GM19023 (cell line): ENCODE results near the gene IDE.
"Not testable (repeated sequence)": the region's sequence is repeated elsewhere in the genome, so short reads cannot be mapped to it uniquely, and the experiment has no call there.

Experiments
- ATAC-seq: cut with Tn5 transposase; IDR thresholded peaks from one replicate; pipeline ENCODE4 v1.9.1; 2021; ENCODE audit warnings: mild to moderate bottlenecking, moderate library complexity; ENCODE audit not compliant: unreplicated experiment

IDE gene

DNA sequence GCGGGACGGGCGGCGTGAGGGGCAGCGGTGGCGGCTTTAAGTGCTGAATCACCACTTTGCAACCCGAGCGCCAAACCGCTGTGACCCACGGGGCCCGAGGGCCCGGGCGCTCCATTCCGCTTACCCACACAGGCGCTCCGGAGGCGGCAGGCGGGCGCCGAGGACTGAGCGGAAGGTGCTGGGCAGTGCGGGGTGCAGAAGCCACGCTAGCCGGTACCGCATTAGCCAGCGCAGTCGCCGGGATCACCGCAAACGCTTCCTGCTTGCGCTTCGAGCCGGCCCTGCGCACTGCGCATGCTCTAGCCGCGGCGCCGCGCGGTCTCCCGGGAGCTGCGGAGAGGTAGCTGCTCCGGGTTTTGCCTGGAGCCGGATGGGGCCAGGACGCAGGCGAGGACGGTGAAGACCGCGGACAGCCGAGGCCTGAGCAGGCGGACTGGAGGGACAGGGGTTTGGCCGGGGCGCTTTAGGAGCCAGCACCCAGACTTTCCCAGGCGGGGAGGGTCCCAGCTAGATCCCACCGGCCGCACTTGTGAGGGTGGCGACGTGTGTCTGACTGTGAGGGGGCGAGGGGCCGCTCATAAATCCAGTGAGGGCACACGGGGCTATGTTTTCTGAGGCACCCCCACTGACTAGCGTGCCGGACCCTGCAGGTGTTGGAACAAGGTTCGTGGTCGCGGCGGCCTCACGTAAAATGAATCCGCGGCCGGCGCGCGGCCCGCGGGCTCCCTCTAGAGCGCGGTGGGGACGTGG lies at the start of gene IDE:
IDE (minus strand) TSS at position 296 of the 750 bp plus-strand sequence; CDS start at position 222, 74 bp downstream.
- peak; percentile 74 for ATAC-seq

DNA sequence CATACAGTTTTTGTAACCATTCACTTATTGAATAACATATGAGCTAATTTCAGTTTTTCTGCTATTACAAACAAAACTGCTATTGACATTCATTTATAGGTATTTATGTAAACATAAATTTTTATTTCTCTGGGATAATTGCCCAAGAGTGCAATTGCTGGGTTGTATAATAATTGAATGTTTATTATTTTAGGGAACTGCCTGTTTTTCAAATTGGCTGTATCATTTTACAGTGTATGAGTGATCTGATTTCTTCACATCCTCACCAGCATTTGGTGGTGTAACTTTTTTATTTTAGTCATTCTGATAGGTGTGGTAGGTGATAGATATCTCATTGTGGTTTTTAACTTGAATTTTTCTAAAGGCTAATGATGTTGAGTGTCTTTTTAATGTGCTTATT lies 45.5 kb upstream of the IDE start:
- ATAC-seq, result no peak

DNA sequence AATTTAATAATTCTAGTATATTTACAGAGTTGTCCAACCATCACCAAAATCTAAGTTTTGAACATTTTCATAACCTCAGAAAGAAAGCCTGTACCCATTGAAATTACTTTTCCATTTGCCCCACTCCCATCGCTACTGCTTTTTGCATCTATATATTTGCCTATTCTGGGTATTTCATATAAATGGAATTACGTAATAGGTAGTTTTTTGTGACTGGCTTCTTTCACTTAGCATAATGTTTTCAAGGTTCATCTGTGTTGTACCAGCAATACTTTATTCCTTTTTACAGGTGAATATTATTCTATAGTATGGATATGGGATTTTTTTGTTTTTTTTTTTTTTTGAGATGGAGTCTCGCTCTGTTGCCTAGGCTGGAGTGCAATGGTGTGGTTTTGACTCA lies 41.6 kb upstream of the IDE start:
- ATAC-seq, result no peak

DNA sequence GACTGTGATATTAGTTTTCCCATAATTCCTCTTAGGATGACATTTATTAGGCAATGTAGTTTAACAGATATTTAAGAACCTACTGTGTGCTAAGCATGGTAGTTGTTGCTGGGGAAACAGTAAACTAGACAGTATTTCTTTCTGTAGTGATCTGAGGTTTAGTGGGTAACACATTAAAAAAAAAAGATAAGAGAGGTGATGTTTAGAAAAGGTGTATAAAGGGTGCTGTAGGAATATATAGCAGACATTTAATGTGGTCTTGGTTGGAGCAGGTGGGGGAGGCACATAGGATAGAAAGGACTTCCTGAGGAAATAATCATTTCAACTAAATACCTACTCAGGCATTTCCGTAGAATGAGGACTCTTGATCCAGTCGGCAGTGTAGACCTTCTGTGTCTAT lies 30.9 kb upstream of the IDE start:
- no peak for ATAC-seq

DNA sequence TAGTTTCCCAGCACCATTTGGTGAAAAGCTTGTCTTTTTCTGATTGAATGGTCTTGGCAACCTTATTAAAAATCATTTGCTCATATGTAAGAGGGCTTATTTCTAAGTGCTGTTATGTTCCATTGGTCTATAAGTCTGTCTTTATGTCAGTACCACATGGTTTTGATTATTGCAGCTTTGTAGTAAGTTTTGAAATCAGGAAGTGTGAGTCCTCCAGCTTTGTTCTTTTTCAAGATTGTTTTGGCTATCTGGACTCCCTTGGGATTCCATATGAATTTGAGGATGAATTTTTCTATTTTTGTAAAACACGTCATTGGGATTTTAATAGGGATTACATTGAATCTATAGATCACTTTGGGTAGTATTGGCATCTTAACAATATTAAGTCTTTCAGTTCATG lies 24.4 kb upstream of the IDE start:
- ATAC-seq, result no peak

DNA sequence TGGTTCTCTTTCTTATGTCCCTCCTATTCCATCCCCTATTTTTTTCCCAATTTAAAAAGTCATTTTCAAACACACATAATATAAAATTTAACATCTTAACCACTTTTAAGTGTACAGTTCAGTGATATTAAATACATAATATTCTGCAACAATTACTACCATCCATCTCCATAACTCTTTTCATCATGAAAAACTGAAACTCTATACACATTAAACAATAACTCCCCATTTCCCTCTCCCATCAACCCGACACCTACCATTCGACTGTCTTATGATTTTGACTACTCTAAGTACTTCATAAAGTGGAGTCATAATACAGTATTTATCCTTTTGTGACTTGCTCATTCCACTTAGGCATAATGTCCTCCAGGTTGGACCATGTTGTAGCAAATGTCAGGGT lies 21.6 kb upstream of the IDE start:
- ATAC-seq, result no peak

DNA sequence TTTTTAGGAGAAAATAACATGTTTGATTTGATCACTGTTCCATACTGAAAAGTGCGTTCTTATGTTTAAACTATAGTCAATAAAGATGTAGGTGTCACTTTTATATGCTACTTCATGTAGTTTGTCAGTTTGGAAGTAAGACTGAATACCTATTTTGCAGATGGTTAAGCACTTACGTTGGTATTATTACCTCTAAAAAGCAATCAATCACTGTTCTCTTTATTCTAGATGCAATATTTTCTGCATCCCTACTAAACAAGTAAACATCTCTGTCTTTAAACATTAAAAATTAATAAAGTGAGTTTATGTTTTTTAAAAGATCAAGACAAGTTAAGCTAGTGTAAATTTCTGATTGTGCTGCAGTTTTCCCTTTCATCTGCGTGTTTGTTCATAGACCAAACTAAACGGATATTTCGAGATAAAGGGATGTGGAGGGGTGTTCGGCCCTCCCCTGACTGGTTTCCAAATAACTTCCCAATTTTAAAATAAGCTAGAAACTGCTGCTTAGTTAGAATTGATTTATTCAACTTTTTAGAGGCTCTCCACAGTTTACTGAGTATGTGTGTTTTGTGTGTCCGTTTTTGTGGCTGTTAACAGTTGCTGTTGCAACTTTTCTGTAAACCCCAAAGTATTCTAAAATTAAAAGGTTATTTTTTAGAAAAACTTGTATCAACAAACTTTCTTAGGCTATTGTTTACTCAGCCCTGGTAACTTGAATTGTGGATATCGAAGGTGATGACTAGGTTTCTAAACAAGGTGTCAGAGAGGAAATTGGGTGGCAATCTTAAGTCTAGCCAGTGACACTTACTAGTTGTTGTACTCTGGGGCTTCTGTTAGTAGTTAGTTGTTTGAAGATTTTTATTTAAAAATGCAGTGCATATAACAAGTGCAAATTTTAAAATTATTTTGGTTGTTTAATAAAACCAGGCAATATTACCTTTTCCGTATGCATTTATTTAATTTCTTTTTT lies 20.0 kb upstream of the IDE start:
- no peak for ATAC-seq

DNA sequence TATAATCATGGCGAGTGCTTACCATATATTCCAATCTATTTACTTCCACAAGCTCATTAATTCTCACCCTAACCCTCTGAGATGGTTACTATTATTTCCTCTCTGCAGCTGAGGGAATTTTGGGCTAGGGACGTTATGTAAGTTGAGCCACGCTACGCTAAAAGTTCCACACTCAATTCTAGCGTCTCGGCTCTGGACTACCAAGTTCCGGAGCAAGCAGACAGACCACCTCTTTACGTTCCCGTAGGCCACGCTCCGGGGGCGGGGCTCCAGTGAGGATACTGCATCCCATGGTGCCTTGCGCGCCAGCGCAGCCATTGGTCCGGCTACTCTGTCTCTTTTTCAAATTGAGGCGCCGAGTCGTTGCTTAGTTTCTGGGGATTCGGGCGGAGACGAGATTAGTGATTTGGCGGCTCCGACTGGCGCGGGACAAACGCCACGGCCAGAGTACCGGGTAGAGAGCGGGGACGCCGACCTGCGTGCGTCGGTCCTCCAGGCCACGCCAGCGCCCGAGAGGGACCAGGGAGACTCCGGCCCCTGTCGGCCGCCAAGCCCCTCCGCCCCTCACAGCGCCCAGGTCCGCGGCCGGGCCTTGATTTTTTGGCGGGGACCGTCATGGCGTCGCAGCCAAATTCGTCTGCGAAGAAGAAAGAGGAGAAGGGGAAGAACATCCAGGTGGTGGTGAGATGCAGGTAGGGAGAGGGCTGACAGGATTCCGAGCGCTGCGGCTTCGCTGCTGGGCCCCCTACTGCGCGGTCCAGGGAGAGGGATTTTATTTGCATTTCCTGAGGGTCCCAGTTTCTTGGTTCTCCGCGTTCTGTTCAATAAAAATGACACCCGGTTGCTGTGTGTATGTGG lies 19.1 kb upstream of the IDE start, which contains the start of gene KIF11:
KIF11 (plus strand) TSS at position 370 of the 858 bp plus-strand sequence; CDS start at position 616, 246 bp downstream.
- peak; percentile 72 for ATAC-seq

DNA sequence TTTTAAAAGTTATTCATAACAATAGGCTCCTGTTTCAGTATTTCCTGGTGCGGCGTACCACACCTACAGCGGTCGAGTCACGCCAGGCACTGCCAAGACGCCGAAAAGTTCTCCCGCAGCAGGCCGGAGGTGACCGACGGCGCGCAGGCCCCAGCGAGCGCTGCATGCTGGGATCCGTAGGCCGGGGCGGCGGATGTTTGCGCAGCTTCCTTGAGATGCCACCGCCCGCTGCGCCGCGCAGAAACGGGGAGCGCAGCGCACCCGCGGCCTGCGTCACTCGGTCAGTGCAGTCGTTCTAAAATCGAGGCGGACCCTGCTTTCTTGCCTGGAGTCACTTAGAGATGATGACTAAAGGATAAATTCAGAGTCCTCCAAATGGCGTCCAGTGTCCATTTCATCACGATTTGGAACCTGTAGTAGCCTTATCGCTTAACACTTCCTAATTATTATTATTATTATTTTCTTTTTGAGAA lies 17.7 kb upstream of the IDE start:
- peak; percentile 71 for ATAC-seq

DNA sequence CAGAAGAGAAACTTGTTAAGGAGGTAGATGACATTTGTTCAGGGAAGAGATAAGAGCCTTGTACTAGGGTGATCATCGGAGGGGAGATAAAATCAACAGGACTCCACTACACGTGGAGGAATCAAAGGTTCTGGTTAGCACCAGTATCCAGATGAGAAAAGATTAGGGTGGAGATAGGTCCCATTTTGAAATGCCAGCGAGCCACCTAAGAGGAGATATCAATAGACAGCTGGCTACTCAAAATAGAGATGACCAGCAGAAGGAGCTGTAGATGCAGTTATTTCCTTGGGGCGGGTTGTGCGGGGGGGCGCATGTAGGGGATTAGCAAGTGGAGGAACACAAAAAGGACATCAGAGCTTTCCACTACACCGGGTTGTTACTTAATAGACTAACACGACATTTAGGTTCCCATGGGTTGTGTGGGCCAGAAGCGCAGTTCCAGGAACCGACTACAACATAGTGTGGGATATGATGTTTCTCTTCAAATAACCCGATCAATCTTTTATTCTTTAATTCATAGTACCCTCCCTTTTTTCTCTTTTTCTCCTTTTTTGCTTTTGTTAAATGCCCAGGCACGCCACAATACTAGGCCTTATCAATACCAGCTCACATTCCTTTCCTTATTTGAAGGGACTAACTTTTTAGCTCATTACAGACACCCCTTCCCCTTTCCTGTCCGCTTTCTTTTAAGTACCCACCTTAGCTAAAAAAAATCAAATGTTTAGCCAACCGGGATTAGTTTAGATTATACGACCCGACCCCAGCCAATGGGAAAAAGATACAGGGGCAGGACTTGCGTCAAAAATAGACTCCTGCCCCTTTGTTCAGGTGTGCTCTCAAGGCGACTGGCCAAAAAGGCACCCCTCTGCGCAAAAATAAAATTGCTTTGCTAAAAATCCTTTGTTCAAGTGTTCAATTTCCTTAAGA lies 17.0 kb upstream of the IDE start:
- peak; percentile 12 for ATAC-seq

DNA sequence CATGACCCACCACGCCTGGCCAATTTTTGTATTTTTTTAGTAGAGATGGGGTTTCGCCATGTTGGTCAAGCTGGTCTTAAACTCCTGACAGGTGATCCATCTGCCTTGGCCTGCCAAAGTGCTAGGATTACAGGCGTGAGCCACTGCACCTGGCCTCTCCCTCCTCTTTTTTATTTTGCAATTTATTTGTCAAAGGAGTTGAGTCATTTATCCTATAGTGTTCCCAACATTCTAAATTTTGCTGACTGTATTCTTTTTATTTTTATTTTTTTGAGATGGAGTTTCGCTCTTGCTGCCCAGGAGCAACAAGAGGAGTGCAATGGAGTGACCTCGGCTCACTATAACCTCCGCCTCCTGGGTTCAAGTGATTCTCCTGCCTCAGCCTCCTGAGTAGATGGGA lies 8.5 kb upstream of the IDE start:
- ATAC-seq, result not testable (repeated sequence)

DNA sequence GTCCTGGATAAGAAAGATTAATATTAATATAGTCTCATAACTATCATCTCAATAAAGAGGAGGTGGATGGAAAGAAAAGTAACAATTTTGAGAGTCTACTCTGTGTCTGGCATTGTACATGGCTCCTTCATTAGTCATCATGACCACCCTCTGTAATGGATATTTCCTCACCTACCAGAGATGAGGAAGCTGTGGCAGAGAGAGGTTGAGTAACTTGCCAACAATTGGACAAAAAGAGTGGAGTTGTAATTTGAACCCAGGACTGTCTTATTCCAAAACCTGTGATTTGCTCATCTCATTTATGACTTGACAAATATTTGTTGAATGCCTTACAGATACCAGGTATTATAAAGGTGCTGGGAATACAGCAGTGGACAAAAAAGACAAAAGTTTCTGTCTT lies 2.1 kb upstream of the IDE start:
- no peak for ATAC-seq

DNA sequence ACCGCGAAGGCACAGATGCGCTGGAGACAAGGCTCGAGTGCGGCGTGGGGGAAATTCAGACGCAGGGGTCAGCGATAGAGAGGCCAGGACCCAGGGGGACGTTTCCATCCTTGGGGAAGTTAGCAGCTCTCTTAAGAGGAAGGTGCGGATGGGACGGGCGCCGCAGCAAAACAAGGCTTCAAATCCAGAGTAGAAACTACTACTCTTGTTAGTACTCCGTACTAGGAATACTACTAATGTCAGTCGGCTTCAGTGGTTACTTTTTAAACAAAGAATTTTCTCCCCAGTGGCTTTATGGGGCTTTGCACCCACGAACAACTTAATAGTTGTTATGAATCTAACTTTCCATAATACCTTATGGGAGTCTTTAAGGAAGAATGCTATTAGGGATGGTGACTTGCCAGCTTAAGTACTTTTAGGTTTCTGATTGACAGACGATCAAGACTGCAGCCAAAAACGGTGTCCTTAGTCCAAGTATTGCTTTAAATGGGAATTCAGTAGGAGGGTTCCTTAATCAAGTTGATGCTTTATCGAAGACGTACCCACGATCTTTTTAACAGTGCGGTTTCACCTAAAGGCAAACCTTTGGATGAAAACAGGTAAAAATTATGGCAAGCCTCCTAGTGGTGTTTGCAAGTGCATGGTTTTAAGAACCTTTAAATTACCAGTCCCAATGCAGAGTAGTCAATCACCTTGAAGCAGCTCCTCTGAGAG lies 812 bp upstream of the IDE start:
- peak; percentile 13 for ATAC-seq

DNA sequence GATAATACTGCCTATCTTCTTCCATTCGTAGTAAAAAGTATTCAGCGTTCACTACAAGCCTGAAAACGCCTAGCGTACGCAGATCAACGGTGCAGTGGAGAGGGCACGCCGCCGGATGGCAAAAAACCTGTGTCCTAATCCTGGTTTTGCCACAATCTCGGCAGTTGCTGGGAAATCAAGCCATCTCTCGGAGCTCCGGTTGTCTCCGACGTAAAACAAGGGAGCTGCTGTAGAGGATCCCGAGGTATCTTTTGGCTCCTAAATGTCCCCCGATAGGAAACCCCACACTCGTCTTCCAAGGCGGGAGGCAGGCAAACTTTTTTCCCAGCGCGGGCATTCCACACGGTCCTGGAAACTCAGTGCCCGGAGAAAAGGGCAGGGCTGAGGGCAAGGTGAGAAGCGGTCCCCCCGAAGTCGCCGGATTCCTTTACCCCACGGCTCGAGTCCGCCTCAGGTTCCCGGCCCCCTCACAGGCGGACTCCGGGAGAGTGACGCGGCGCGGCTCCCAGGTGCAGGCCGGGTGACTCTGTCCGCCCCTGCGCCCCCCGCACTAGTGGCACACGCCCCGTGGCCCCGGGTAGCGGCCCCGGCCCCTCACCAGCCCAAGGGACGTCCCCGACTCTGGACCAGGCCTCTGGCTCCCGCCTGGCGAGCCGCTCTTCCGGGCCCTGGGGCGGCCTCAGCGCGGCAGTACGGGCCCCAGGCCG lies 649 bp downstream of the IDE start:
- ATAC-seq, result no peak

DNA sequence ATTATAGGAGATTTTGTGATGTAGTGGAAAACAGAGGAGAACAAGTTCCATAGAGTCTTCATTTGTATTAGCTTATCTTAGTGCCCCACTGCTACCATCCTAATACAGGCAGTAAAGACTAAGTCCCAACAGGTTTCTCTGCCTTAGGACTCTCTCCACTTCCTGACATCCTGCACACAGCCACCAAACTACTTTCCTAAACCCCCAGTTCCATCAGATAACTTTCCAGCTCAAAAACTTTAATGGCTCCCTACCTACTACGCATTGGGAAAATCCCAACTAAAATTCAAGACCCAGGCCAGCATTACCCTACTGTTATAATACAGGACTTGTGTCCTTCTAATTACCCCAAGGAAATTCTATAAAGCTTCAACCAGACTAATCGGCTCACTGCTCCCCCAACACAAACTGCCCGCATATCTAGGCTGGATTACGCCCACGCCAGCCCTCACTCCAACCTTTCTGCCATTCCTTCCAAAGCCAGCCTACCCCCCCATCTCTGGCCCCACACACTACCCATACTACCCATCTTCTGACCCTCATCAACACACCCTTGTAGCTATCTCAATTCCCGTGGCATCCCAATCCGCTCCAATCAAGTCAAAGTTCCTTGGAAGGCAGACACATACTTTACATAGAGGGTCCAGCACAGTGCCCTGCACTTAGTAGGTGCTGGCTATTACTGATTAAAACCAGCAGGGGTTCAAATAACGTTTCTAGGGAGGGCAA lies 1.4 kb downstream of the IDE start:
- no peak for ATAC-seq

DNA sequence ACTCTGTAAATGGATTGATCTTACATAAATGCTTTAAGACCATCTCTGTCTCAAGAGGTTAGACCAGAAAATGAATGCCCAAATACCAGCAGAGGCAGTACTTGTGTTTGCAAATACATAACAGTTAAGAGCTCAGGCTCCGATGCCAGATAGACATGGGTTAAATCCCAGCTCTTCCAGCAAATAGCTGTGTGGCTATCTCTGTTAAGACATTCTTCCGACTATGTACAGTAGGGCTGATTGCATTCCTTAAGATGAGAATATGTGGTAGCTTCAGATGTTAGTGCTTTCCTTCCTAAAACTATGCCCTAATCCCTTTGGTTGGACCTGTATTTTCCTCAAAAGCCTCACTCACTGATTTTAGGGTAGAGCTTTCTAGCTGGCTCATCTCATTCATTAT lies 2.2 kb downstream of the IDE start:
- ATAC-seq, result no peak

DNA sequence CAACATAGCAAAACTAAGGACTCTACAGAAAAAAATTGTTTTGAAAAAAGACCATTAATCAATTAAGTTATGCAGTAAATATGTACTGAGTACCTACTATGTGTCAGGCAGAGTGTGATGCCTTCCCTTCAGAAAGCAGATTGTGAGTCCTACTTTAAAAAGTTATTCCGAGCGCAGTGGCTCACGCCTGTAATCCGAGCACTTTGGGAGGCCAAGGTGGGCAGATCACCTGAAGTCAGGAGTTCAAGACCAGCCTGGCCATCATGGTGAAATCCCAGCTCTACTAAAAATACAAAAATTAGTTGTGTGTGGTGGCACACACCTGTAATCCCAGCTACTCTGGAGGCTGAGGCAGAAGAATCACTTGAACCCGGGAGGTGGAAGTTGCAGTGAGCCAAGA lies 4.2 kb downstream of the IDE start:
- not testable (repeated sequence) for ATAC-seq

DNA sequence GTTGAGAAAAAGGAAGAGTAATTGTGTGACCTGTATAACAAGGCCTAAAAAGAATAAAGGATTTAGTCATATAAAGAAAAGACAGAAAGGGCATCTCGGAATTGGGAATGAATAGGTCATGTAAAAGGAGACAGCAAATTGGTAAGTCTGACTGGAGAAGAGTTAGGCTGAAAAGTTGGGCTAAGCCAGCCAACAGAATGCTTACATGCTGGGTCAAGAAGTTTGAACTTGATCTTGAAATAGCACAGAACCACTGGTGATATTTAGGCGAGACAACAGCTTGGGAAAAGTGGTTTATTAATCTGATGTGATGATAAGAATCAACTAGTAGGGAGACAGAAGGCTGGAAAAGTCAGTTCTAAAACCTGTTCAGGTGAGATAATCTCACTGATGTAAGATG lies 4.8 kb downstream of the IDE start:
- no peak for ATAC-seq
